ENCODE data around the gene FRMPD1. TPM values are rescaled to one million over a fixed set of nuclear protein-coding genes. Genes with fewer than 3 reads are reported as not detected.

FRMPD1 gene
- total and polyA plus RNA-seq, 3 donors from 2014 or later: 15.9 to 67.3 (median 48.0) TPM

DNA sequence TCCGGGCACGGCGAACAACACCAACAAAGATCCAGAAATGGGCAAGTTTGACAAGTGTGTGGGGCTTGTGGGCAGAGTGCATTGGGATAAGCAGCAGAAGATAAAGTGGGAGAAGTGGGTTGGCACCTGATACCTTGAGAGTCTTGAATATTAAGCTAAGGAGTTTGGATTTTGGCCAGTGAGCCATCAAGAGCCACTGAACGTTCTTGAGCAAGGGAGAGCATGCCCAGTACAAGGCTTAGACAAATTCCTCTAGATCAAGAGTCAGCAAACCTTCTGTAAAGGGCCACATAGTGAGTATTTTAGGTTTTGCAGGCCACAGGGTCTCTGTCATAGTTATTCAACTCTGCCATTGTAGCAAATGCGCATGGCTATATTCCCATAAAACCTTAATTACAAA is 76.3 kb downstream of the FRMPD1 start:
- intact Hi-C loops (cut with DNase I; ENCODE audit: low total_unique reads): no loop called here
- Histone ChIP-seq H3K27ac (no peak overlapping the region), H3K36me3 (ENCODE audit: low read depth, missing control alignments) (no peaks in the 10 kb centered on the region), H3K9me3 (no peaks in the 10 kb centered on the region), H3K4me1 (no peaks in the 10 kb centered on the region), H3K4me3 (no peak overlapping the region), H3K27me3 (no peaks in the 10 kb centered on the region)
- 84 to 85% methylated on average over 5 of the region's 5 CpGs for WGBS, 2 donors
- no peak for DNase-seq
- TF ChIP-seq POLR2A (IDR thresholded peaks at IDR 0.05): no peak
- TF ChIP-seq, protein P1, sequence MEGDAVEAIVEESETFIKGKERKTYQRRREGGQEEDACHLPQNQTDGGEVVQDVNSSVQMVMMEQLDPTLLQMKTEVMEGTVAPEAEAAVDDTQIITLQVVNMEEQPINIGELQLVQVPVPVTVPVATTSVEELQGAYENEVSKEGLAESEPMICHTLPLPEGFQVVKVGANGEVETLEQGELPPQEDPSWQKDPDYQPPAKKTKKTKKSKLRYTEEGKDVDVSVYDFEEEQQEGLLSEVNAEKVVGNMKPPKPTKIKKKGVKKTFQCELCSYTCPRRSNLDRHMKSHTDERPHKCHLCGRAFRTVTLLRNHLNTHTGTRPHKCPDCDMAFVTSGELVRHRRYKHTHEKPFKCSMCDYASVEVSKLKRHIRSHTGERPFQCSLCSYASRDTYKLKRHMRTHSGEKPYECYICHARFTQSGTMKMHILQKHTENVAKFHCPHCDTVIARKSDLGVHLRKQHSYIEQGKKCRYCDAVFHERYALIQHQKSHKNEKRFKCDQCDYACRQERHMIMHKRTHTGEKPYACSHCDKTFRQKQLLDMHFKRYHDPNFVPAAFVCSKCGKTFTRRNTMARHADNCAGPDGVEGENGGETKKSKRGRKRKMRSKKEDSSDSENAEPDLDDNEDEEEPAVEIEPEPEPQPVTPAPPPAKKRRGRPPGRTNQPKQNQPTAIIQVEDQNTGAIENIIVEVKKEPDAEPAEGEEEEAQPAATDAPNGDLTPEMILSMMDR (IDR thresholded peaks at IDR 0.05): no peak

DNA sequence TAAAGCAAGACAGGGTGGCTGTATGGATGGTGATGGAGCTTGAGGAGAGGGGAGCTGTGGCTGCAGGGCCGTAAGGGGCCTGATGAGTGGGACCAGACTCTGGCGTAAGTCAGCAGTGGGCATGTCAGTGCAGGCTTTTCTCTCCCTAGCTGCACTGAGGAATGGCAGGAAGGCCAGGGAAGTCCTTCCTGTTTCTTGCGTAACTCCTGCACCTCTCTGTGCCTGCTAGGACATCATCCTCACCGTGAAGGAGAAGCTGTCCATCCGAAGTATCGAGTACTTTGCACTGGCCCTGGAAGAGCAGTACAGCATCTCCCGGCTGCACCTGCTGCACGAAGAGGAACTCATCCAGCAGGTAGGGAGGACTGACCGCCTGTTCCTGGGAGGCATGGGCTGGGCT is 78.7 kb downstream of the FRMPD1 start:
- DNase-seq: no peak
- TF ChIP-seq, protein P1 (IDR thresholded peaks at IDR 0.05): no peak
- no peak for TF ChIP-seq POLR2A (IDR thresholded peaks at IDR 0.05)
- Histone ChIP-seq H3K27ac (no peak overlapping the region), H3K36me3 (ENCODE audit: low read depth, missing control alignments) (no peaks in the 10 kb centered on the region), H3K4me3 (no peak overlapping the region), H3K9me3 (no peaks in the 10 kb centered on the region), H3K4me1 (no peaks in the 10 kb centered on the region), H3K27me3 (no peaks in the 10 kb centered on the region)
- intact Hi-C loops (cut with DNase I; ENCODE audit: low total_unique reads): no loop called here
- WGBS, 2 donors: 85 to 88% methylated on average over 9 of the region's 9 CpGs

DNA sequence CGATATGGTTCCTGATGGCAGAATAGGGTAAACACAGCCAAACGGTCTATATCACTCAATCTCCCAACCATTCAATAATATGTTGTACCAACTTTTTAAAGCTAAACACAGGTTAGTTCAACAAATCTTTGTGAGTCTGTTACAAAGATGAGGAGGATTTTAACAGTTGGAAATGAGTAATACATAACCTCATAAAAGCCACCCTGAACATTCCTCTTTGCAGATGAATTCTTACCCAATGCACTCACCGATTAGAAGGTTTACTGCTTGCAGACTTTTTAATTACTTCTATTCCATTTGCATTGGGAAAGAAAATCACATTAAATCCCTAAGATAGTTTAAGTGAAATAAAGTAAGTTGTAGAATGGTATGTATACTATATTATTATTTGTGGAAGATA is 79.5 kb downstream of the FRMPD1 start:
- no peak overlapping the region for H3K27ac ChIP-seq
- no peaks in the 10 kb centered on the region for H3K9me3 ChIP-seq
- intact Hi-C loops (cut with DNase I; ENCODE audit: low total_unique reads): no loop called here
- no peaks in the 10 kb centered on the region for H3K4me1 ChIP-seq
- no peaks in the 10 kb centered on the region for H3K36me3 ChIP-seq (ENCODE audit: low read depth, missing control alignments)
- H3K4me3 ChIP-seq: no peak overlapping the region
- no peaks in the 10 kb centered on the region for H3K27me3 ChIP-seq
- DNase-seq: no peak
- WGBS, 2 donors: 74 to 80% methylated on average over 3 of the region's 3 CpGs
- TF ChIP-seq, protein P1 (IDR thresholded peaks at IDR 0.05): no peak
- TF ChIP-seq POLR2A (IDR thresholded peaks at IDR 0.05): no peak

DNA sequence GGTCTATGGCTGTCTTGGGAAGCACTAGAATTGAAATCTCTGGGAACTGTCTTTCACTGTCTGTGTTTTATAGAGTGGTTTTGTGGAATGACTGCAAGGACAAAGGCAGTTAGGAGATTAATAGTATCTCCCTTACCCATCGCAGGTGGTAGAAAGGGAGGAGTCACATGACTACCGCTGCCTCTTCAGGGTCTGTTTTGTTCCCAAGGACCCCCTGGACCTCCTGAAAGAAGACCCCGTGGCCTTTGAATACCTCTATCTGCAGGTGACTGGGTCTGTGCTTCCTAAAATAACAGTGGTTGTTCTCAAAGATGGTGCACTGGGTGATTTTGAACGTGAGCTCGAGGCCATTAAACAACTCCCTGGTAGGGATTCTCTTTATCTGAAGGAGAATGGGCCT is 80.1 kb downstream of the FRMPD1 start:
- H3K27me3 ChIP-seq: no peaks in the 10 kb centered on the region
- H3K9me3 ChIP-seq: no peaks in the 10 kb centered on the region
- H3K36me3 ChIP-seq (ENCODE audit: low read depth, missing control alignments): no peaks in the 10 kb centered on the region
- 65 to 73% methylated on average over 5 of the region's 5 CpGs for WGBS, 2 donors
- no peak overlapping the region for H3K27ac ChIP-seq
- intact Hi-C loops (cut with DNase I; ENCODE audit: low total_unique reads): no loop called here
- no peak overlapping the region for H3K4me3 ChIP-seq
- no peak for DNase-seq
- no peak for TF ChIP-seq POLR2A (IDR thresholded peaks at IDR 0.05)
- TF ChIP-seq, protein P1 (IDR thresholded peaks at IDR 0.05): no peak
- no peaks in the 10 kb centered on the region for H3K4me1 ChIP-seq

DNA sequence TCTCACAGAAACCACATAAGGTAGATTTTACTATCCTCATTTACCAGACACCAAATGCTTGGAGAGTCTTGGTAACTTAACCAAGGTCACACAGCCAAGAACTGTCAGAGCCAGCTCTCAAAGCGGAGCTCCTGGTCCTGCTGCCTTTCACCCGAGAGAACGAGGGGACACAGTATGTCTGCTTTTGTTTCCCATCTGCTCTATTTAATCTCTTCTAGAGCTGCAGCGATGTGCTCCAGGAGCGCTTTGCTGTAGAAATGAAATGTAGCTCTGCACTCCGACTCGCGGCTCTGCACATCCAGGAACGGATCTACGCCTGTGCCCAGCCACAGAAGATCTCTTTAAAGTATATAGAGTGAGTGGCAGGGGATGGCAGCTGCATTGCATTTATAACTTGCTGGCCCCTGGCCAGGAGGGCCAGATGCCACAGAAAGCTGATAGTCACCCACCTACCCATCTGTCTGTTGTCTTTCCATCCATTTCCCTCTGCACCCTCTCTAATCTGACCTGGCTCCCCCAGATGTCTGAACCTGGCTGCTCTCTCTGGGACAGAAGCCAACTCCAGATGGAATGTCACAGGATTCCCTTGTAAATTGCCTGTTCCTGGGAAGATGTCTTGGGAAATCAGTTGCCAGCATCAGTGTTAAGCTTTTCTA is 81.5 kb downstream of the FRMPD1 start:
- no peak for TF ChIP-seq POLR2A (IDR thresholded peaks at IDR 0.05)
- TF ChIP-seq, protein P1 (IDR thresholded peaks at IDR 0.05): no peak
- H3K4me1 ChIP-seq: no peaks in the 10 kb centered on the region
- 45 to 56% methylated on average over 10 of the region's 10 CpGs for WGBS, 2 donors
- no peaks in the 10 kb centered on the region for H3K27me3 ChIP-seq
- no peak for DNase-seq
- H3K36me3 ChIP-seq (ENCODE audit: low read depth, missing control alignments): no peaks in the 10 kb centered on the region
- intact Hi-C loops (cut with DNase I; ENCODE audit: low total_unique reads): no loop called here
- no peak overlapping the region for H3K4me3 ChIP-seq
- H3K9me3 ChIP-seq: no peaks in the 10 kb centered on the region
- H3K27ac ChIP-seq: no peak overlapping the region
